Neural cell (in vitro differentiated cells): Measurements from ENCODE around the gene ADGRD1. TPM values are rescaled to one million over a fixed set of nuclear protein-coding genes. Genes with fewer than 3 reads are reported as not detected.

Experiments
- H2AFZ ChIP-seq: fragments of 200-600, 300-800 bp; sonication (generic), shearing (Covaris generic); 2 replicates; pipeline ENCODE4 v1.6.0; 2014; ENCODE audit warnings: low read depth, mild to moderate bottlenecking, antibody characterized with exemption, low read length, moderate library complexity
- H3F3A ChIP-seq: fragments of 200-600 bp; shearing (Covaris generic); 2 replicates; pipeline ENCODE4 v1.6.1; 2016; ENCODE audit warnings: mild to moderate bottlenecking, moderate library complexity, mixed read lengths, antibody characterized with exemption, low read length; ENCODE audit not compliant: insufficient read depth, poor library complexity, severe bottlenecking
- H3K27ac ChIP-seq: fragments of 200-600, 300-800 bp; sonication (generic), shearing (Covaris generic); 2 replicates; pipeline ENCODE4 v1.5.1; 2014; ENCODE audit warnings: mild to moderate bottlenecking, low read length, moderate library complexity
- H3K27me3 ChIP-seq: fragments of 300-800, 200-600 bp; sonication (generic), shearing (Covaris generic); 2 replicates; pipeline ENCODE4 v1.6.0; 2014; ENCODE audit warnings: mild to moderate bottlenecking, low read depth, low read length, moderate library complexity; ENCODE audit not compliant: insufficient read depth
- H3K36me3 ChIP-seq: fragments of 300-800, 200-600 bp; sonication (generic), shearing (Covaris generic); 2 replicates; pipeline ENCODE4 v1.5.1; 2014; ENCODE audit warnings: mild to moderate bottlenecking, antibody characterized with exemption, low read length, moderate library complexity; ENCODE audit not compliant: insufficient read depth
- H3K4me2 ChIP-seq: fragments of 300-800, 200-600 bp; sonication (generic), shearing (Covaris generic); 2 replicates; pipeline ENCODE4 v1.6.0; 2014; ENCODE audit warnings: mild to moderate bottlenecking, low read length
- H3K4me3 ChIP-seq: fragments of 300-800, 200-600 bp; sonication (generic), shearing (Covaris generic); 2 replicates; pipeline ENCODE4 v1.5.1; 2014; ENCODE audit warnings: mild to moderate bottlenecking, low read length, moderate library complexity
- H3K79me2 ChIP-seq: fragments of 200-600 bp; shearing (Covaris generic); replicated peaks from 2 replicates; pipeline ENCODE4 v1.6.0; 2014; ENCODE audit warnings: mild to moderate bottlenecking, low read length, moderate library complexity; ENCODE audit not compliant: insufficient read depth
- H3K9ac ChIP-seq: fragments of 300-800, 200-600 bp; sonication (generic), shearing (Covaris generic); 2 replicates; pipeline ENCODE4 v1.6.1; 2016; ENCODE audit warnings: mild to moderate bottlenecking, low read length, mixed read lengths
- H3K9me2 ChIP-seq: fragments of 200-600 bp; shearing (Covaris generic); 2 replicates; pipeline ENCODE4 v1.6.1; 2016; ENCODE audit warnings: mild to moderate bottlenecking, low read length, mixed read lengths; ENCODE audit not compliant: insufficient read depth
- H3K9me3 ChIP-seq: fragments of 200-600, 300-800 bp; sonication (generic), shearing (Covaris generic); 2 replicates; pipeline ENCODE4 v1.6.1; 2016; ENCODE audit warnings: mild to moderate bottlenecking, mixed run types, low read length, moderate library complexity, mixed read lengths
- H4K20me1 ChIP-seq: fragments of 200-600 bp; shearing (Covaris generic); 2 replicates; pipeline ENCODE4 v1.6.1; 2016; ENCODE audit warnings: mild to moderate bottlenecking, mixed run types; ENCODE audit not compliant: insufficient read depth
- EP300 ChIP-seq: fragments of 450-650 bp; conservative IDR thresholded peaks from 2 replicates; pipeline ENCODE4 v1.6.1; 2014; ENCODE audit warnings: antibody characterized with exemption, mild to moderate bottlenecking, moderate library complexity; ENCODE audit not compliant: poor library complexity, severe bottlenecking
- EZH2 ChIP-seq: fragments of 200-600, 300-800 bp; shearing (Covaris generic), sonication (generic); IDR thresholded peaks from 2 replicates; pipeline ENCODE4 v1.6.1; 2014; ENCODE audit warnings: antibody characterized with exemption, low read length, borderline replicate concordance, mild to moderate bottlenecking; ENCODE audit not compliant: insufficient read depth, poor library complexity, severe bottlenecking
- MXI1 ChIP-seq: fragments of 450-650 bp; conservative IDR thresholded peaks from 2 replicates; pipeline ENCODE4 v1.6.1; 2014; ENCODE audit warnings: antibody characterized with exemption, mild to moderate bottlenecking; ENCODE audit not compliant: poor library complexity, severe bottlenecking
- POLR2AphosphoS5 ChIP-seq: IDR thresholded peaks from 2 replicates; pipeline ENCODE4 v1.6.1; 2012
- RAD21 ChIP-seq: fragments of 450-650 bp; conservative IDR thresholded peaks from 2 replicates; pipeline ENCODE4 v1.6.1; 2014; ENCODE audit warnings: antibody characterized with exemption, mild to moderate bottlenecking, moderate library complexity
- SMC3 ChIP-seq: fragments of 450-650 bp; conservative IDR thresholded peaks from 2 replicates; pipeline ENCODE4 v1.6.1; 2014; ENCODE audit warnings: antibody characterized with exemption, mild to moderate bottlenecking, moderate library complexity; ENCODE audit not compliant: poor library complexity
- TAF1 ChIP-seq: IDR thresholded peaks from 2 replicates; pipeline ENCODE4 v1.6.1; 2012; ENCODE audit warnings: low read depth
- polyA plus RNA-seq: library from polyadenylated mRNA; depleted of rRNA; stranded (reverse); fragments of >200 nt; gene quantifications from 2 replicates; pipeline ENCODE4 v1.2.3, GENCODE V29; 2014
- TF ChIP-seq, protein P1 (sequence below): IDR thresholded peaks from 2 replicates; pipeline ENCODE4 v1.6.1; 2012; ENCODE audit warnings: borderline replicate concordance
- TF ChIP-seq, protein P2 (sequence below): fragments of 450-650 bp; IDR thresholded peaks from 2 replicates; pipeline ENCODE4 v1.5.1; 2014; ENCODE audit warnings: antibody characterized with exemption, mild to moderate bottlenecking, moderate library complexity; ENCODE audit not compliant: poor library complexity, severe bottlenecking

The ADGRD1 gene
- polyA plus RNA-seq, 1 donor from 2014 or later, result 1.7 TPM

DNA sequence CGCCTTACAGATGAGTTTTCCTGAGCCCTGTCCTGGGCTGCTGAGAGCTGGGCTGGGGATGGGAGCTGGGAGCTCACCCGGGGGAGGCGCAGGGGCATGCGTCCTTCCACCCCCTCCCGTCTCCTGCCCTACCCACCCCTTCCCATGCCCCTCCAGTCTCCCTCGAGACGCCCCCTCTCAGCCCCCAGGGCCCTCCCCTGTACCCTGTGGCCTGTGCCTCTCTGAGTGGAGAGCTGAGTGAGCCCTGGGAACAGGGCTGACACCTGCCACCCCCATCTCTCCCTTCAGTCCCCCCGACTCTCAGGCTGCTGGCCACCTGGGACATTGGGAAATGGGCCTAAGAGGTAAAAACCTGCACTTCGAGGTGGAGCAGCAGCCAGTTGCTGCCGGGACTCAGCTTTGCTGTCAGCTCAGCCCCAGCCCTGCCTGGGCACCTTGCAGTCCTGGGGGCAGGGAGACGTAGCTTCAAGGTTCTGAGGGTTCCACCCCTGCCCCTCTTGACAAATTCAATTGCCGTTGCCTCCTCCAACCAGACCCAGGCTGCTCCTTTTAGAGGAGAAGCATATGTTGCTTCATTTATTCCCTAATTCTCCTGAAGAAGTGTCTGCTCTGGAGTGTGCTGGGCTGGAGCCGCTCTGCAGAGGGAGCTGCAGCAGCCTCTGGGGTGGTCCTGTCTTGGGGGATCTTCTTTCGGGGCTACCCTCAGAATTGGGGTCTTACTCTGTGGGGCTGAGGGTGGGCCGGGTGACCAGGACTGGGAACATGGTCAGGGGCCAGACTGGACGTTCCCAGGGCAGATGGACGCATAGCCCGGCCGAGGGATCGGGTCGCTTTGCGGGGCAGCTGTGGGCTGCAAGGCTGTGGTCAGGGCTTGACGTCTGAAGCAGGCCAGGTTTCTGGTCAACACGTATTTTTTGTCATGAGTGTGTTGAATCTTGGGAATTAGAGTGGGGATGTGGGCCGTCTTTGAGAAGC is 141.4 kb downstream of the ADGRD1 start:
- Histone ChIP-seq H3K4me3 (no peak overlapping the region), H4K20me1 (no peaks in the 10 kb centered on the region), H3K27me3 (no peaks in the 10 kb centered on the region), H3K9me3 (no peaks in the 10 kb centered on the region), H3K9ac (no peak overlapping the region), H3K27ac (no peak overlapping the region), H2AFZ (no peak overlapping the region), H3K4me2 (no peak overlapping the region), H3F3A (no peaks in the 10 kb centered on the region), H3K9me2 (no peaks in the 10 kb centered on the region), H3K36me3 (no peaks in the 10 kb centered on the region), H3K79me2 (no peaks in the 10 kb centered on the region)
- no peak for TF ChIP-seq POLR2AphosphoS5
- TF ChIP-seq, protein P1, sequence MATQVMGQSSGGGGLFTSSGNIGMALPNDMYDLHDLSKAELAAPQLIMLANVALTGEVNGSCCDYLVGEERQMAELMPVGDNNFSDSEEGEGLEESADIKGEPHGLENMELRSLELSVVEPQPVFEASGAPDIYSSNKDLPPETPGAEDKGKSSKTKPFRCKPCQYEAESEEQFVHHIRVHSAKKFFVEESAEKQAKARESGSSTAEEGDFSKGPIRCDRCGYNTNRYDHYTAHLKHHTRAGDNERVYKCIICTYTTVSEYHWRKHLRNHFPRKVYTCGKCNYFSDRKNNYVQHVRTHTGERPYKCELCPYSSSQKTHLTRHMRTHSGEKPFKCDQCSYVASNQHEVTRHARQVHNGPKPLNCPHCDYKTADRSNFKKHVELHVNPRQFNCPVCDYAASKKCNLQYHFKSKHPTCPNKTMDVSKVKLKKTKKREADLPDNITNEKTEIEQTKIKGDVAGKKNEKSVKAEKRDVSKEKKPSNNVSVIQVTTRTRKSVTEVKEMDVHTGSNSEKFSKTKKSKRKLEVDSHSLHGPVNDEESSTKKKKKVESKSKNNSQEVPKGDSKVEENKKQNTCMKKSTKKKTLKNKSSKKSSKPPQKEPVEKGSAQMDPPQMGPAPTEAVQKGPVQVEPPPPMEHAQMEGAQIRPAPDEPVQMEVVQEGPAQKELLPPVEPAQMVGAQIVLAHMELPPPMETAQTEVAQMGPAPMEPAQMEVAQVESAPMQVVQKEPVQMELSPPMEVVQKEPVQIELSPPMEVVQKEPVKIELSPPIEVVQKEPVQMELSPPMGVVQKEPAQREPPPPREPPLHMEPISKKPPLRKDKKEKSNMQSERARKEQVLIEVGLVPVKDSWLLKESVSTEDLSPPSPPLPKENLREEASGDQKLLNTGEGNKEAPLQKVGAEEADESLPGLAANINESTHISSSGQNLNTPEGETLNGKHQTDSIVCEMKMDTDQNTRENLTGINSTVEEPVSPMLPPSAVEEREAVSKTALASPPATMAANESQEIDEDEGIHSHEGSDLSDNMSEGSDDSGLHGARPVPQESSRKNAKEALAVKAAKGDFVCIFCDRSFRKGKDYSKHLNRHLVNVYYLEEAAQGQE, result no peak
- no peak for TF ChIP-seq RAD21
- no peak for TF ChIP-seq EP300
- no peak for TF ChIP-seq SMC3
- TF ChIP-seq EZH2, result no peak
- TF ChIP-seq TAF1, result no peak
- TF ChIP-seq MXI1, result no peak
- TF ChIP-seq, protein P2, sequence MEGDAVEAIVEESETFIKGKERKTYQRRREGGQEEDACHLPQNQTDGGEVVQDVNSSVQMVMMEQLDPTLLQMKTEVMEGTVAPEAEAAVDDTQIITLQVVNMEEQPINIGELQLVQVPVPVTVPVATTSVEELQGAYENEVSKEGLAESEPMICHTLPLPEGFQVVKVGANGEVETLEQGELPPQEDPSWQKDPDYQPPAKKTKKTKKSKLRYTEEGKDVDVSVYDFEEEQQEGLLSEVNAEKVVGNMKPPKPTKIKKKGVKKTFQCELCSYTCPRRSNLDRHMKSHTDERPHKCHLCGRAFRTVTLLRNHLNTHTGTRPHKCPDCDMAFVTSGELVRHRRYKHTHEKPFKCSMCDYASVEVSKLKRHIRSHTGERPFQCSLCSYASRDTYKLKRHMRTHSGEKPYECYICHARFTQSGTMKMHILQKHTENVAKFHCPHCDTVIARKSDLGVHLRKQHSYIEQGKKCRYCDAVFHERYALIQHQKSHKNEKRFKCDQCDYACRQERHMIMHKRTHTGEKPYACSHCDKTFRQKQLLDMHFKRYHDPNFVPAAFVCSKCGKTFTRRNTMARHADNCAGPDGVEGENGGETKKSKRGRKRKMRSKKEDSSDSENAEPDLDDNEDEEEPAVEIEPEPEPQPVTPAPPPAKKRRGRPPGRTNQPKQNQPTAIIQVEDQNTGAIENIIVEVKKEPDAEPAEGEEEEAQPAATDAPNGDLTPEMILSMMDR, result no peak

DNA sequence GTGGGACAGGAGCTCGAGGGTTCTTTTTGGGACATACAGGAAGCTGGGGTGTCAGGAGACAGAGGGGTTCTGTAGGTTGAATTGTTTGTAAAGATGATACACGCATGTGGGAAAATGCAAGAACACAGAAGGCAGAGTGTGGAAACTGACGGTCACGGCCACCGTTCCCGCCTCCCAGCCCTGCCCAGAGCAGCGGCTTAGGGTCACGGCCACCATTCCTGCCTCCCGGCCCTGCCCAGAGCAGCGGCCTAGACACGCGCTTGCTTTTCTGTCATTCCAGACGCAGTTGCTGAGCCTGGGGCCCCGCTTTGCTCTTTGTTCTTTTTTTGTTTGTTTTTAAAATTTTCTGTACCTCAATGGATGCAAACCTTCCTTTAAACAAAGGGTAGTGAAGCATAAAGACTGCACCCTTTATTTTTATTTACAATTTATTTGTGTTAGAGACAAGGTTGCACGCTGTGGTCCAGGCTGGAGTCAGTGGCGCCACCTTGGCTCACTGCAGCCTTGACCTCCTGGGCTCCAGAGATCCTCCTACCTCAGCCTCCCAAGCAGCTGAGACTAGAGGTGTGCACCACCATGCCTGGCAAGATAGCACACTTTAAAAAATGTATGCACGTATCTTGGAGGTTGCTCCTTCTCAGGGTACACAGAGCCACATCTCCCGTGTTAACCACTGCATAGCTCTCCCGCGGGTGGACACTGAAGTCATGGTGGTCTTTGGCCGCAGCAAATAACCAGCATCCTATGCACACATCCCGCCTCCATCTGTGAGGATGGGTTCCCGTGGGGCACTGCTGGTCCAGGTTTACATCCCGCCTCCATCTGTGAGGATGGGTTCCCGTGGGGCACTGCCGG is 142.3 kb downstream of the ADGRD1 start:
- no peak for TF ChIP-seq SMC3
- TF ChIP-seq MXI1, result no peak
- TF ChIP-seq POLR2AphosphoS5, result no peak
- H4K20me1 ChIP-seq, result no peaks in the 10 kb centered on the region
- no peak overlapping the region for H3K9ac ChIP-seq
- H3K4me2 ChIP-seq, result no peak overlapping the region
- no peak overlapping the region for H3K27ac ChIP-seq
- H3F3A ChIP-seq, result no peaks in the 10 kb centered on the region
- H3K36me3 ChIP-seq, result no peaks in the 10 kb centered on the region
- H3K9me3 ChIP-seq, result no peaks in the 10 kb centered on the region
- no peak overlapping the region for H2AFZ ChIP-seq
- no peaks in the 10 kb centered on the region for H3K9me2 ChIP-seq
- no peaks in the 10 kb centered on the region for H3K79me2 ChIP-seq
- H3K4me3 ChIP-seq, result no peak overlapping the region
- no peaks in the 10 kb centered on the region for H3K27me3 ChIP-seq
